HFF-Myc (cell line): ENCODE results near the gene FABP6.
A peak's percentile ranks its signal among the peaks of the same experiment; 100 is the strongest.

Experiments
- DNase-seq: peaks from one replicate; pipeline ENCODE4 v3.0.0-alpha.2; 2011; ENCODE audit warnings: low read depth; ENCODE audit errors: extremely low read depth
- H3K4me3 ChIP-seq: replicated peaks from 2 replicates; pipeline ENCODE4 v1.5.1; 2011; ENCODE audit warnings: low read depth, mild to moderate bottlenecking, control low read depth, low read length
- TF ChIP-seq, protein P1 (sequence below): IDR thresholded peaks from 2 replicates; pipeline ENCODE4 v1.5.1; 2012; ENCODE audit warnings: mild to moderate bottlenecking, low read depth, low read length, control low read depth; ENCODE audit errors: missing control alignments

Gene FABP6

GRCh38 chr5:160266752-160267345 lies 37.5 kb downstream of the FABP6 start:
- TF ChIP-seq, protein P1, sequence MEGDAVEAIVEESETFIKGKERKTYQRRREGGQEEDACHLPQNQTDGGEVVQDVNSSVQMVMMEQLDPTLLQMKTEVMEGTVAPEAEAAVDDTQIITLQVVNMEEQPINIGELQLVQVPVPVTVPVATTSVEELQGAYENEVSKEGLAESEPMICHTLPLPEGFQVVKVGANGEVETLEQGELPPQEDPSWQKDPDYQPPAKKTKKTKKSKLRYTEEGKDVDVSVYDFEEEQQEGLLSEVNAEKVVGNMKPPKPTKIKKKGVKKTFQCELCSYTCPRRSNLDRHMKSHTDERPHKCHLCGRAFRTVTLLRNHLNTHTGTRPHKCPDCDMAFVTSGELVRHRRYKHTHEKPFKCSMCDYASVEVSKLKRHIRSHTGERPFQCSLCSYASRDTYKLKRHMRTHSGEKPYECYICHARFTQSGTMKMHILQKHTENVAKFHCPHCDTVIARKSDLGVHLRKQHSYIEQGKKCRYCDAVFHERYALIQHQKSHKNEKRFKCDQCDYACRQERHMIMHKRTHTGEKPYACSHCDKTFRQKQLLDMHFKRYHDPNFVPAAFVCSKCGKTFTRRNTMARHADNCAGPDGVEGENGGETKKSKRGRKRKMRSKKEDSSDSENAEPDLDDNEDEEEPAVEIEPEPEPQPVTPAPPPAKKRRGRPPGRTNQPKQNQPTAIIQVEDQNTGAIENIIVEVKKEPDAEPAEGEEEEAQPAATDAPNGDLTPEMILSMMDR = no peak
- no peak for DNase-seq
- no peak overlapping the region for H3K4me3 ChIP-seq

- no peak for DNase-seq
- H3K4me3 ChIP-seq = no peak overlapping the region
- TF ChIP-seq, protein P1 = no peak
Measured at GRCh38 chr5:160268121-160268520, 38.8 kb downstream of the FABP6 start.

GRCh38 chr5:160269017-160269416 lies 39.7 kb downstream of the FABP6 start:
- no peak overlapping the region for H3K4me3 ChIP-seq
- DNase-seq = peak; percentile 32
- TF ChIP-seq, protein P1 = no peak

- H3K4me3 ChIP-seq = no peak overlapping the region
Measured at GRCh38 chr5:160270704-160271103, 41.4 kb downstream of the FABP6 start.

GRCh38 chr5:160271396-160271795 lies 42.1 kb downstream of the FABP6 start:
- DNase-seq = no peak
- no peak overlapping the region for H3K4me3 ChIP-seq
- TF ChIP-seq, protein P1 = no peak

More at GRCh38 chr5:160270704-160271103, 41.4 kb downstream of the FABP6 start:
- no peak for DNase-seq
- TF ChIP-seq, protein P1 = no peak

DNA sequence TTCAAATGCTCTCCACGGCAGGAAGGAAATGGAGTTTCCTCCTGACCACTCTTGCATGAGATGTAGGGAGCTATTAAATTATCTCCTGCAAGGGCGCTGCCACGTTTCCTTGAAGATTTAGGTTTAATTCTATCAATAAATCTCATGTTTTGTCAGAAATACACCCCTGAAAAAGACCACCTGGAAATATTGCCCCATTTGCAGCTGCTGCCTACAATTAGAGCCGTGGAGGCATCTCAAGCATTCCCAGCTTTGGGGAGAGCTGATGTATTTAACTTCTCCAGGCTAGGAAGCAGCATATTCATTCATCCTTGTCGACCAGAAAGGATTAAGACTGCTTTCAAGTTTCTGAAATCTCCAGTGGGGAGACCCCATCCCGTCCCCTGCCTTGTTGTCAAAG lies 42.5 kb downstream of the FABP6 start:
- no peak for DNase-seq
- H3K4me3 ChIP-seq = no peak overlapping the region
- TF ChIP-seq, protein P1 = no peak

DNA sequence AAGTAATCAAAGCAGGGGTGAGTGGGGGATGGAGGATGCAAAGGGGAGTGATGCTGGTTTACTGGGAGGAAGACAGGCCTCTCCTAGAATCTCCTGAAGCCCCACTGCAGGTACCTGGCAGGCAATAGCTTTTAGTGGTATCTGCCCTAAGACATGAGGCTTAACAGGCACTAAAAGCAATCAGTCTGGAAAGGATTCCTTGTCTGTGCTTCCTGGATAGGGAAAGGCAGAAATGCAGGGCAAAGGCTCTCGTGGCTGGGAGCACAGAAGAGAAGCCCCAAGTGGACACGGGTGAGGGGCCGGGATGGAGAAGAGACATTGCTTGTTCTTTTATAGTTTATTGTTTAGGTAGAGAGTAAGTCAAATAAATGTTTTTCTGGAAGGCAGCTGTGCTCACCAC lies 43.0 kb downstream of the FABP6 start:
- no peak overlapping the region for H3K4me3 ChIP-seq
- TF ChIP-seq, protein P1 = no peak
- DNase-seq = no peak
